Measurements from ENCODE around the gene GFOD1. TPM values are rescaled to one million over a fixed set of nuclear protein-coding genes. Genes with fewer than 3 reads are reported as not detected.
"Not testable (repeated sequence)": the region's sequence is repeated elsewhere in the genome, so short reads cannot be mapped to it uniquely, and the experiment has no call there.

The GFOD1 gene
- polyA plus RNA-seq, 4 donors: 1.1 to 2.0 (median 1.9) TPM

GRCh38 chr6:13468839-13469238, 18.6 kb downstream of the GFOD1 start:
- DNase-seq (ENCODE audit: low read depth in 4 of 4, low spot score in 2 of 4): no peak

- no peak for DNase-seq (ENCODE audit: low read depth in 4 of 4, low spot score in 2 of 4)
Observed at GRCh38 chr6:13467216-13467600, 20.2 kb downstream of the GFOD1 start.

- DNase-seq (ENCODE audit: low read depth in 4 of 4, low spot score in 2 of 4): no peak
Observed at GRCh38 chr6:13466304-13467215, 20.8 kb downstream of the GFOD1 start.

GRCh38 chr6:13465734-13466133, 21.7 kb downstream of the GFOD1 start:
- DNase-seq (ENCODE audit: low read depth in 4 of 4, low spot score in 2 of 4): no peak

- no peak for DNase-seq (ENCODE audit: low read depth in 4 of 4, low spot score in 2 of 4)
Observed at GRCh38 chr6:13463941-13464340, 23.5 kb downstream of the GFOD1 start.

- no peak for DNase-seq (ENCODE audit: low read depth in 4 of 4, low spot score in 2 of 4)
Observed at GRCh38 chr6:13463328-13463717, 24.1 kb downstream of the GFOD1 start.

- no peak for DNase-seq (ENCODE audit: low read depth in 4 of 4, low spot score in 2 of 4)
Observed at GRCh38 chr6:13462458-13463327, 24.7 kb downstream of the GFOD1 start.

- no peak for DNase-seq (ENCODE audit: low read depth in 4 of 4, low spot score in 2 of 4)
Observed at GRCh38 chr6:13461805-13462204, 25.6 kb downstream of the GFOD1 start.

GRCh38 chr6:13461307-13461706, 26.1 kb downstream of the GFOD1 start:
- DNase-seq (ENCODE audit: low read depth in 4 of 4, low spot score in 2 of 4): no peak

GRCh38 chr6:13460289-13460688, 27.1 kb downstream of the GFOD1 start:
- DNase-seq (ENCODE audit: low read depth in 4 of 4, low spot score in 2 of 4): not testable (repeated sequence)

GRCh38 chr6:13457577-13457976, 29.8 kb downstream of the GFOD1 start:
- DNase-seq (ENCODE audit: low read depth in 4 of 4, low spot score in 2 of 4): no peak

GRCh38 chr6:13455552-13455966, 31.8 kb downstream of the GFOD1 start:
- DNase-seq (ENCODE audit: low read depth in 4 of 4, low spot score in 2 of 4): no peak

GRCh38 chr6:13454286-13455221, 32.8 kb downstream of the GFOD1 start:
- no peak for DNase-seq (ENCODE audit: low read depth in 4 of 4, low spot score in 2 of 4)

GRCh38 chr6:13453771-13454251, 33.6 kb downstream of the GFOD1 start:
- no peak for DNase-seq (ENCODE audit: low read depth in 4 of 4, low spot score in 2 of 4)

GRCh38 chr6:13453153-13453552, 34.2 kb downstream of the GFOD1 start:
- DNase-seq (ENCODE audit: low read depth in 4 of 4, low spot score in 2 of 4): no peak

GRCh38 chr6:13452346-13453117, 34.9 kb downstream of the GFOD1 start:
- DNase-seq (ENCODE audit: low read depth in 4 of 4, low spot score in 2 of 4): no peak

- DNase-seq (ENCODE audit: low read depth in 4 of 4, low spot score in 2 of 4): no peak
Observed at GRCh38 chr6:13451181-13451895, 36.1 kb downstream of the GFOD1 start.

- no peak for DNase-seq (ENCODE audit: low read depth in 4 of 4, low spot score in 2 of 4)
Observed at GRCh38 chr6:13450628-13451027, 36.8 kb downstream of the GFOD1 start.
